GM19193 (cell line): Measurements from ENCODE around the gene ATRNL1.

Source experiments
- POLR2A ChIP-seq: IDR thresholded peaks from 4 replicates; pipeline ENCODE4 v1.6.1; 2011; ENCODE audit not compliant: insufficient read depth, insufficient read length; ENCODE audit errors: extremely low read depth

Gene ATRNL1

DNA sequence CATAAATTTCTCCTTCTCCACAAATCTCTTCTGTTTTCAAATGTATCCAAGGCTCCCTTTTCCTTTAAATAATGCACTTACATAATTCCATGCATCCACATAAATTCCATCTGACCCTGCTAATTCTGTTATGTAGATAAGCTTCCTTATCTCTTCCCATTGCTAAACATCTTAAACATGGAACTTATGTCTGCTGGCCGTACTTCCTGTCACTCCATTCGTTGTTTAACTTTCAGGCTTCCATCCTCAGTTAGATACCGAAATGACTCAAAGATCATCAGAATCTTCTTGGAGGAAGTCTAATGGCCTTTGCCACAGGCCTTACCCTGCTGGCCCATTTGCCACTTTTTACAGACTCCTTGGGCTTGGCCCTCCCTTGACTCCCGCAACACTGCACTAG, 848.9 kb downstream of the ATRNL1 start:
- TF ChIP-seq POLR2A, result no peak

DNA sequence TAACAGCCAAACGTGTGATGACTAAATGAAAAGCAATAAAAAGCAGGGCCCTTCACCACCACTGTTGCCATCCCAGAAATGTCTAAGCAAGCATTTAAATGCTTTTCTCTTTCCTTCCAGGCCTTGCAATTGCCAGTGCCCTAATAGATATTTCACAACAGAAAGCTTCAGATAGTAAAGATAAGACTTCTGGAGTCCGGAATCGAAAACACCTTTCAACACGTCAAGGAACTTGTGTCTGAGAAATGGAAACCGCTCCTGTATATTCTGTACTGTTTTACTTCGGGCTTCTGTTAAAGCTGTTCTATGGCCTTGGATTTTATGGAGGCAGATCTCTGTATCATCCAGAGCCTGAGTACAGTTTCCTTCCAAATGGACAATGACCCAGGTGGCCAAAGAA, 851.4 kb downstream of the ATRNL1 start:
- TF ChIP-seq POLR2A, result no peak

DNA sequence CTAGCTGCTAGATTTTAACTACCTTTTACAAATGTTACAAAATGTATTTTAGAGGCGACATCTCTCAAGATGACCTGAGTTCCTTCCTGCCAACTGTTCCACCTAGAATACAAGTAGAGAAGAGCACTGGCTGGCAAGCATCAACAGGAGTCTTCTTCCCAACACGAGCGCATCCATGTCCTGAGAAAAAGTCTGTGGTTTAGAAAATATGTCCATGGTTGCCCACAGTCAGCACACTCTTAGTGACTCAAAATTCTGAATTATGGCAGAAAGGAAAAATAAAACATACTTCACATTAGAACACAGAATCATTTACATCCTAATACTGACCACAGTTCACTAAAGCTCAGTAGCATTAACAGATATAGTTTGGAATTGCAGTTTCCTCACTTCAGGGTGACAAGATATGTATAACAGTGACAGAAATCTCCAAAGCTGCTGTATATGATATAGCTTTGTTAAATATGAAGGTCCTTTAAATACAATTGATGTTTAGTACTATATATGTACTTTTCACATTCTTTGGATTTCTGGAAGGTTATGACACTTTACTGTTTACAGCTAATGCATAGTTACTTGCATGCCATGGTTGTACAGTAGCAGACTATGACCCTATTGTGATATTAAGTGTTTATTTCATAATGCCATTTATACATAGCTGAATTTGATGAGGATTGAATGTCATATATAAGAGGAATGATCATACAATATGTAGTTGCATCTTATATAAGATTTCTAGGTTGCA, 852.7 kb downstream of the ATRNL1 start:
- TF ChIP-seq POLR2A, result no peak

DNA sequence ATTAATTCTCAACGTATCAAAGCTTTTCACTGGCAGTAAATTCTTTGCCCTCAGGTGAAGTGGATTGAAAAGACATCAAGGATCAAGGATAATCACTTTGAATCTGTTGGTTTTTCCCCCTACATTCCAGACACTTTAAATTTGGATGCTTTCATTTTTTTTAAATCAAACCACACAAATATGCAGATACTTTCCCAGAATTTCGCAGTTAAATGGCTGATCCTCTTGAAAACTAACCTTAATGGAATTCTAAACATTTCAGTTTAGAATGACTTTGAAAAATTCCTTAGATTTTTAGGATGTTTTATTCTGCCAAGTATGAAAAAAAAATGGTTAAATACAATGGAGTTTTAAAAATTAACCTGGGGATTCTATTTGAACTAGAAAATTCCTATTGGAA, 853.9 kb downstream of the ATRNL1 start:
- no peak for TF ChIP-seq POLR2A

DNA sequence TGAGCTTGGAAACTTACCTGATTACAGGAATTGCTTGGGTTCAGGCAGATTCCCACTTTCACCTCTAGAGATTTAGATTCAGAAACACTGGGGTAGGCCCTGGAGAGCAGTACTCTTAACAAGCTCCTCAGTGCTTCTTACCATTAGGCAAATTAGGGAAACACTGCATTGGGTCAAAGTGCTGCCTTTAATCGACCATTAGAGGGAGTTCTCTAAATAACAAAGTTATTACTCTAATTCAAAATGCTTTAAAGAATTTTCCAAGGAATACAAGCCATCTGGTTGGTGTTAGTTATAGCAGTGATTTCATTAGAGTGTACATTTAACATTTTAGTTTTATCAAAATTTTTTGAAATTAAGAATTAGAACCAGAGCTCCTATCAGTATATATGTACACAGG, 855.3 kb downstream of the ATRNL1 start:
- TF ChIP-seq POLR2A, result no peak

DNA sequence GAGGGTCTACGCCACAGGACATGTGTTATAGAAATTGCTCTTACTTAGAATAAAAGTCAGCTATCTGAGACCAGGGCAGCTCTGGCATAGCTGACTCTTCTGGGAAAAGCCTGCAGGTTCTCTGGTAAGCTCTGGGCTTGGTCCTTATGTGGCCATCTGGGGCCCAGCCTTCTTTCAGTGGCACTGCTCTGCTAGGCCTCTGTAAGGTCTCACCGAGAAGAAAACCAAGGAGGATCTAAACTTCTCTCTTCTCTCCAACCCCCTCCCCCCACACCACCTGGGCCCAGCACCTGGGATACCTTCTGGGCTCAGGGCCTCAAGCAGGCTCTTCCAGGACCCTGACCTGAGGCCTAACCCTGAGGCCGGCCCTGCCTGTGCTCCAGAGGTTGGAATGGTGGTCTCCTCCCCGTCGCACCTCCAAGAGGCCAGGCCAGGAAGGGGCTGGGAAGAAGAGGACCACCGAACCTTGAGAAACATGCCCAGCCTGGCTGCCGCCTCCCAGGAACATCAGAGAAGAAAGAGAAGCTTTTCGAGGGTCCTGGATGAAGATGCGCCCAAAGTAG, 856.2 kb downstream of the ATRNL1 start:
- no peak for TF ChIP-seq POLR2A

DNA sequence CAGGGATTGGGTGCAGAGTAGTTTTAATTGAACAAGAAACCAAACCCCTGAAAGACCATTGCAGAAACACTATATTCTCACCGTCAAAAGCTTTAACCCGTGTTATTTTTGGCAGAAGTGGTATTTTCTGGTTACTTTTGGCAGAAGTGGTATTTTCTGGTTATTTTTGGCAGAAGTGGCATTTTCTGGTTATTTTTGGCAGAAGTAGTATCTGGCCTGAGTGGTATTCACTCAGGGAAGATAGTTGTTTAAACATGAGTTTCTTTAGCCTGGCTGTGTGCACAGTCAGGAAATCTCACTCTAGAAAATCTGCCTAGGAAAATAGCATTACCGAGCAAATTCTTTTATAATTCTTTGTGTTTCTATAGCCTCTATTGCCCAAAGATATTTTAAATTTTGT, 857.2 kb downstream of the ATRNL1 start:
- no peak for TF ChIP-seq POLR2A

DNA sequence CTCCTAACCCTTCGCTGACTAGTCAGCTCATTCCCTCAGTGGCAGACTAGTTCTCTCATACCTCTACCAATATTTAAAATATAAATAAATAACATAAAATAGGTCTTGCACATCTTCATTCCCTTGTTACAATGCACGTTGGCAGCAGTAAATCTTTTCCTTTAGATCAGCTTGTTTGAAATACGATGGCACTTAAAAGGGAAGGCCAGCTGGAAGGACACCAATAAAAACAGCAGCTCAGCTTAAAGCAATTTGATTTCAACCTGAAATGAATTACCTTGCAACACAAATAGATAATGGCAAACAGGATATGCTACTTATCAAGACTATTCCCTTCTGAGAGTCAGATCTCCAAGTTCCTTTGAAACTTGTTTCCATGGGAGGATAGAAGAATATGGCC, 858.1 kb downstream of the ATRNL1 start:
- no peak for TF ChIP-seq POLR2A

DNA sequence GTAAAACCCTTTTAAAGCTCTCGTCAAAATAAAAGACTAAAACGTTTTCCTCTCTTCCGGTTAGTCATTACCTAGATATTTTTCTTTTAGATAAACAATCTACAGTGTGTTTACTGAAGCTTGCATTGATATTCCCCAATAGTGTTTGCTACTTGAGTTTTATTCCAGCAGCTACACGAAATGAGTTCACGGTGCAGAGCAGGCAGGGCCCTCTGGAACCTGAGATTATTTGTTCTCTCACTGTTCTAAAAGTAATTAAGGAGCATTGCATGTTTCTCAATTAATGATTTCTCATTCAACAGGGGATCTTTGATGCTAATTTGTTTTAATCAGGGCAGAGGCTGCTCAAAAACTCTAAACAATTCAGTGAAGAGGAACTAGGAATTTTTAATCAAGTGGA, 860.1 kb downstream of the ATRNL1 start:
- no peak for TF ChIP-seq POLR2A

DNA sequence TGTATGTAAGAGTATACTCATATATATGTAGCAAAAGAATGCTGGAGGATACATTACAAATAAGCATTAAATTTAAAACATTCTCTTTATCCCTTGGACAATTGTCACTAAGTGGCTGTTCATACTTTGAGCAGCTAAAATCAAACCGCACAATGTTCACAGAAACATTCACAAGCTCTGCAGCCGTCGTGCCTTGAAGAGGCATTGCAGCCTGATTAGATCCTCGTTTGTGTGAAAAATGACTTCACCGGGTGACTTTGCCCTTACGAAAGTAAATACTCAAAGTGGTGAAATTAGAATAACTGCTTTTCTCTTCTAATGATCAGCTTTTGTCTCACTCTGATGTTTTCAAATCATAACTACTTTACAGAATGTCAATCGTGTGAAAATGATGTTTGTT, 860.8 kb downstream of the ATRNL1 start:
- TF ChIP-seq POLR2A, result no peak

DNA sequence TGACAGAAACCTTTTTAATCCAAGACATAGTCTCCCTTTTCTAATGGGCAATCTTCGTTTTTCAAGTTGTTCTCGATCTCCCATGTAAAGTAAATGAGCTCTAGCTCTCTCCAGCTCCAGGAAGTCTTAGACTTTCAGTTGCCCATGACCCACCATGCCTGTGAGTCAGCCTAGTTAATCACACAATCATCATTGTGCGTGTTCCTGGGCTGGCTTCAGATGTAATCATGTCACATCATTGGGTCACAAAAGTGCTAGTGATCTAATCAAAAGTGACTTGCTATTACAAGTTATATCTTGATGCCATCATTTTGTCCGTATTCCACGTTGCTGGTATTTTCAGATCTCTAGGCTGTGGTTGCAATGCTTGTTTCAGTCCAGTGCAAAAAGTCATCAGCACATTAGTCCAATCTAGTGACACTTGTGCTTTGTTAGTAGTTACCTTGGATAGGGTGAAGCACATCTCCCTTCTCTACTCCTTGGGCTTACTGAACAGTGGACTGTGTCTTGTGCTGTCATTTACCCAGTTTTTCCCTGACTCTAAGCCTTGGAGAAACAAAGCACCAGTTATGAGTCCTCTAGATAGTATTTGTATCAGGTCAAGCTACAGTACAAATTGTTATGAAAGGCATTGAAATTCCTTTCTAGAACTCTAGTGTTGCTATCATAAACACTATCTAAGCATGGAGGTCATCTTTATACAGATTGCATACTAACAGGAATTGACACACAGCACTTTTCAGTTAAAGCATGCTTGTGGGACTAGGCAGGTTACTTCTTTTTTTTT, 863.3 kb downstream of the ATRNL1 start:
- TF ChIP-seq POLR2A, result no peak

DNA sequence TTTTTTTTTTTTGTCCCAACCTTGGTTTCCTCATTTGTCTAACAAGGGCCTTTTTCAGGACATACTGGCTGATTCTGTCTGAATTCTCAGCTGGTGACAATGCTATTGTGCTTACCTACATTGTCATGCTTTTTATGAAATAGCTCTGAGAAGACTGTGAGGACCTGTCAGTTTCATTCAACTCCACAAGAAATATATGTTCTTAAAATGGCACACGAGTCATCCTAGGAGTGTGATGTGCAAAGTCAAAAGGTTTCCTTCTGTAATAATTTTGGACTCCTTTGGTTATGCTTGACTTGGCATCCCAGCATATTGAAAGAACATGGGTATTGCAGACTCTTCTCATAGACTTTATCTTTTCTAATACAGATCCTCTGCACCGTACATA, 863.8 kb downstream of the ATRNL1 start:
- TF ChIP-seq POLR2A, result no peak

DNA sequence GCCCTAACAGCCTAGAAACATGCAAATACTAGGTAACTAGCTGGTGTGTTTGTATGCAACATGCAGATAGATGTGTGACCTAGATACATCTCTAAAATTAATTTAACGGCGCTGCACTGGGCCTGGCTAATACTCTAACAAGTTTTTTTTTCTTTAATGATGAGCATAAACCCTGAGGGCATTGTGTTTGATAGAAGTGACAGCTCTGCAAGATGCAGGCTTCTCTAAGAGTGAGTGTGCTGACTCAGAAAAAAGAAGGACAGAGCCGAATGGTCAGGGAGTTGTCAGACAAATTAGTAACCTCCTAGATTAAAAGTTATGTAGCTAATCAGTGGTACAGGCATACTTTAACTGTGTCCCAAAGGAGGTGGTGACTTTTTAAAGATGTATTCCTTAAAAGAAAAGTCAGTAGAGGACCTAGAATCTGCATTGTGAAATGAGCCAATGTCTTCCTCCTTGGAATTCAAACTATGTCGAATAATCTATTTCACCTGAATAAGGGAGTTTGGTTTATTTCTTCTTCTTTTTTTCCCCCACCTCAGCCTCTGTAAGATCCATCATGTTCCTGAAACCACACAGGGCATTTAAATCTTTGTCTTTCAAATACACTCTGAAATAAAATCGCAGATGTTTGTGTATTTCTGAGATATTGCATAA, 864.7 kb downstream of the ATRNL1 start:
- TF ChIP-seq POLR2A, result no peak

DNA sequence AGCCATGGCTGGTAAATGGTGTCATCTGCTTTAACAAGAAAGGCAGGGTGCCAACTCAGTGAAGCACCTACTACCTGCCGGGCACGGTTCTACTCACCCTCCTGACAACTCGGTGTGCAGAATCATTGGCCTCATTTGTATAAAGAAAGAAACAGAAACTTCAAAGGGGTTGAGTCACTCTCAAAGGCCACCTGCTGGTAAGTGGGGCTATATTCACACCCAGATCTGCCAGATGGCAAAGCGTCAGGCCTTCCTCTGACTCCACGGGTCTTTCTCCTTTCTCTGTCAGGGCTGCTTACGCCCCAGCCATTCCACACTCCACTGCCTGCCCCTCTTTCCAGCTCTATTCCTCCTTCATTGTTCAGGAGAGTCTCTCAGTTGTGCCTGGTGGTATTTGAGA, 870.7 kb downstream of the ATRNL1 start:
- TF ChIP-seq POLR2A, result no peak

DNA sequence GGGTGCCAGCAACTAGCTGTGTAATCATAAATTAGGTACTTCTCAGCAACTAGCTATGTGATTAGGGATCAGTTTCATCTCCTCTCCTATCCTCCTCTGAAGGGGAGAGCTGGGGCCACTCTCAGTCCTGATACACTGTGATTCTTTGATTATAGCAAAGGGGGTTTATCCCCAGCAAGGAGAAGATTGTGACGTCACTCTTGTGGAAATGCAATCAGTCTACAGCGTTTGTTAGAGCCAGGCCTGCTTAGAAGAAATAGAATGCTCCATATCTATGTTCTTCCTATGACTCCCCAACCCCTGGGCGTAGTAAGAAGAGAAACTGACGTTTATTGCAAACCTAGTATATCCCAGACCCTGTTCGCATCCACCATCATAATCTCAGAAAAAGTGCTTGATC, 871.7 kb downstream of the ATRNL1 start:
- TF ChIP-seq POLR2A, result no peak
